Neuronal stem cell (in vitro differentiated cells): ENCODE measurements around the gene ANKRD44.
A peak's percentile ranks its signal among the peaks of the same experiment; 100 is the strongest.

Experiments used
- DNase-seq: peaks from one replicate; pipeline ENCODE4 v3.0.0-alpha.2; 2013; ENCODE audit warnings: low spot score
- H2AFZ ChIP-seq: one replicate; pipeline ENCODE4 v1.6.1; 2013; ENCODE audit warnings: mild to moderate bottlenecking, low read length, inconsistent platforms
- H2AK5ac ChIP-seq: 2 replicates; pipeline ENCODE4 v1.6.1; 2013; ENCODE audit warnings: low read depth, mild to moderate bottlenecking, inconsistent platforms, low read length, moderate library complexity, mixed read lengths
- H2BK120ac ChIP-seq: 2 replicates; pipeline ENCODE4 v1.6.1; 2013; ENCODE audit warnings: low read depth, mild to moderate bottlenecking, inconsistent platforms, low read length, moderate library complexity, mixed read lengths
- H2BK12ac ChIP-seq: one replicate; pipeline ENCODE4 v1.6.1; 2013; ENCODE audit warnings: low read length, inconsistent platforms
- H2BK15ac ChIP-seq: 2 replicates; pipeline ENCODE4 v1.6.1; 2013; ENCODE audit warnings: mild to moderate bottlenecking, low read length, inconsistent platforms, mixed read lengths
- H2BK5ac ChIP-seq: one replicate; pipeline ENCODE4 v1.6.1; 2013; ENCODE audit warnings: inconsistent platforms, mild to moderate bottlenecking, low read length, moderate library complexity
- H3K14ac ChIP-seq: one replicate; pipeline ENCODE4 v1.6.1; 2013; ENCODE audit warnings: low read length, inconsistent platforms
- H3K18ac ChIP-seq: 2 replicates; pipeline ENCODE4 v1.6.1; 2013; ENCODE audit warnings: low read length, inconsistent platforms
- H3K23ac ChIP-seq: 2 replicates; pipeline ENCODE4 v1.6.1; 2013; ENCODE audit warnings: low read depth, mild to moderate bottlenecking, mixed read lengths, low read length, inconsistent platforms; ENCODE audit not compliant: poor library complexity
- H3K27ac ChIP-seq: replicated peaks from 3 replicates; pipeline ENCODE4 v1.5.1; 2013; ENCODE audit warnings: low read length, inconsistent platforms
- H3K27me3 ChIP-seq, 3 experiments: 2 replicates each; pipeline ENCODE4 v1.6.1; 2013; ENCODE audit warnings: low read length in 3 of 3, mild to moderate bottlenecking in 2 of 3, inconsistent platforms in 1 of 3, low read depth in 1 of 3, mixed read lengths in 1 of 3, moderate library complexity in 1 of 3; ENCODE audit not compliant: control insufficient read depth in 3 of 3, insufficient read depth in 3 of 3
- H3K36me3 ChIP-seq, 2 donors: replicated peaks in 1 of 2; 2 replicates each; pipeline ENCODE4 v1.6.1; 2013; ENCODE audit warnings: low read length in 2 of 2; ENCODE audit not compliant: control insufficient read depth in 2 of 2, insufficient read depth in 2 of 2
- H3K4ac ChIP-seq: 2 replicates; pipeline ENCODE4 v1.6.1; 2013; ENCODE audit warnings: inconsistent platforms, mild to moderate bottlenecking, low read length, moderate library complexity
- H3K4me1 ChIP-seq, 2 donors: 1 replicate in 1 of 2; 2 replicates in 1 of 2; pipeline ENCODE4 v1.6.1; 2013; ENCODE audit warnings: low read length in 2 of 2, low read depth in 1 of 2; ENCODE audit not compliant: control insufficient read depth in 2 of 2, insufficient read depth in 1 of 2
- H3K4me2 ChIP-seq: one replicate; pipeline ENCODE4 v1.6.1; 2013; ENCODE audit warnings: mild to moderate bottlenecking, low read length, inconsistent platforms; ENCODE audit not compliant: insufficient read depth, poor library complexity, severe bottlenecking
- H3K4me3 ChIP-seq, 2 donors: 2 replicates each; pipeline ENCODE4 v1.5.1; 2013; ENCODE audit warnings: low read length in 2 of 2, mild to moderate bottlenecking in 2 of 2, inconsistent platforms in 1 of 2, moderate library complexity in 1 of 2
- H3K79me1 ChIP-seq: one replicate; pipeline ENCODE4 v1.6.1; 2013; ENCODE audit warnings: low read depth, mild to moderate bottlenecking, inconsistent platforms, low read length, moderate library complexity
- H3K9ac ChIP-seq: one replicate; pipeline ENCODE4 v1.6.1; 2013; ENCODE audit warnings: mild to moderate bottlenecking, low read depth, low read length, inconsistent platforms; ENCODE audit not compliant: poor library complexity
- H3K9me3 ChIP-seq, 2 donors: replicated peaks in 1 of 2; 2 replicates each; pipeline versions ENCODE3 to v1.6.1; 2013; ENCODE audit warnings: low read length in 2 of 2, mild to moderate bottlenecking in 2 of 2, inconsistent platforms in 1 of 2, low read depth in 1 of 2, mixed read lengths in 1 of 2, moderate library complexity in 1 of 2; ENCODE audit not compliant: control insufficient read depth in 2 of 2, insufficient read depth in 1 of 2
- H4K8ac ChIP-seq: one replicate; pipeline ENCODE4 v1.6.1; 2013; ENCODE audit warnings: low read depth, mild to moderate bottlenecking, inconsistent platforms, low read length, moderate library complexity
- H4K91ac ChIP-seq: one replicate; pipeline ENCODE4 v1.6.1; 2013; ENCODE audit warnings: low read length, low read depth, mild to moderate bottlenecking, inconsistent platforms; ENCODE audit not compliant: poor library complexity
- WGBS, 2 donors: extraction: QIAGEN DNeasy Blood & Tissue Kit; methylation state at CpG; one replicate each; pipeline ENCODE4 v1.1.7; 2013; ENCODE audit warnings: missing lambda C conversion rate in 2 of 2, mixed read lengths in 1 of 2; ENCODE audit not compliant: insufficient read length in 2 of 2, insufficient replicate concordance in 1 of 2; ENCODE audit errors: extremely low coverage in 2 of 2; 5-methylcytosine and 5-hydroxymethylcytosine counted together

The ANKRD44 gene

GRCh38 chr2:197284956-197285355 is 25.6 kb downstream of the ANKRD44 start:
- no peak overlapping the region for H2BK15ac ChIP-seq
- no peak overlapping the region for H3K18ac ChIP-seq
- no peak overlapping the region for H4K8ac ChIP-seq
- H3K9me3 ChIP-seq = no peaks in the 10 kb centered on the region
- H2AFZ ChIP-seq = no peak overlapping the region
- no peak for DNase-seq
- no peak overlapping the region for H3K4ac ChIP-seq
- H3K14ac ChIP-seq = no peak overlapping the region
- H3K27me3 ChIP-seq = no peaks in the 10 kb centered on the region
- no peak overlapping the region for H3K23ac ChIP-seq
- H3K4me1 ChIP-seq = peaks cover 0 to 1% of the 10 kb centered on the region in 2 donors
- no peak overlapping the region for H2BK12ac ChIP-seq
- H2BK5ac ChIP-seq = no peak overlapping the region
- no peak overlapping the region for H2BK120ac ChIP-seq
- no peak overlapping the region for H3K27ac ChIP-seq
- H2AK5ac ChIP-seq = no peak overlapping the region
- H3K4me2 ChIP-seq = no peak overlapping the region
- H3K9ac ChIP-seq = no peak overlapping the region
- H3K4me3 ChIP-seq = no peak overlapping the region
- H3K79me1 ChIP-seq = no peaks in the 10 kb centered on the region
- H3K36me3 ChIP-seq = no peaks in the 10 kb centered on the region
- no peak overlapping the region for H4K91ac ChIP-seq

GRCh38 chr2:197281421-197281820 is 29.2 kb downstream of the ANKRD44 start:
- Histone ChIP-seq H3K23ac (no peak overlapping the region), H3K36me3 (no peaks in the 10 kb centered on the region), H4K91ac (no peak overlapping the region), H2AK5ac (no peak overlapping the region), H3K4ac (no peak overlapping the region), H3K18ac (no peak overlapping the region), H2AFZ (no peak overlapping the region), H3K27me3 (no peaks in the 10 kb centered on the region), H3K9ac (no peak overlapping the region), H3K27ac (no peak overlapping the region), H2BK12ac (no peak overlapping the region), H3K9me3 (no peaks in the 10 kb centered on the region), H3K4me2 (no peak overlapping the region), H3K79me1 (no peaks in the 10 kb centered on the region), H3K4me3 (no peak overlapping the region), H3K14ac (no peak overlapping the region), H4K8ac (no peak overlapping the region), H2BK15ac (no peak overlapping the region), H3K4me1 (peaks cover 0 to 6% of the 10 kb centered on the region in 2 donors), H2BK5ac (no peak overlapping the region), H2BK120ac (no peak overlapping the region)
- DNase-seq = no peak
- WGBS, 2 donors = no CpG with 5 or more reads among the region's 2 CpGs

GRCh38 chr2:197280015-197280702 is 30.4 kb downstream of the ANKRD44 start:
- H4K91ac ChIP-seq = no peak overlapping the region
- peaks cover 0 to 6% of the 10 kb centered on the region in 2 donors for H3K4me1 ChIP-seq
- H3K23ac ChIP-seq = no peak overlapping the region
- H4K8ac ChIP-seq = no peak overlapping the region
- WGBS, 2 donors = no CpG with 5 or more reads among the region's 13 CpGs
- H3K14ac ChIP-seq = no peak overlapping the region
- H3K36me3 ChIP-seq = no peaks in the 10 kb centered on the region
- H3K27ac ChIP-seq = no peak overlapping the region
- no peak overlapping the region for H2BK120ac ChIP-seq
- no peaks in the 10 kb centered on the region for H3K27me3 ChIP-seq
- H3K18ac ChIP-seq = no peak overlapping the region
- H3K4ac ChIP-seq = no peak overlapping the region
- H3K79me1 ChIP-seq = no peaks in the 10 kb centered on the region
- H3K9me3 ChIP-seq = no peaks in the 10 kb centered on the region
- H2BK5ac ChIP-seq = no peak overlapping the region
- DNase-seq = no peak
- no peak overlapping the region for H3K4me2 ChIP-seq
- H2BK15ac ChIP-seq = no peak overlapping the region
- peak overlapping the region; percentile 62 for H2AFZ ChIP-seq
- H2AK5ac ChIP-seq = no peak overlapping the region
- H3K4me3 ChIP-seq = no peak overlapping the region
- H3K9ac ChIP-seq = no peak overlapping the region
- no peak overlapping the region for H2BK12ac ChIP-seq

GRCh38 chr2:197278799-197279763 is 31.5 kb downstream of the ANKRD44 start:
- Histone ChIP-seq H2BK15ac (no peak overlapping the region), H3K9me3 (no peaks in the 10 kb centered on the region), H3K27me3 (no peaks in the 10 kb centered on the region), H2BK5ac (no peak overlapping the region), H2AK5ac (no peak overlapping the region), H3K4me2 (no peak overlapping the region), H3K14ac (no peak overlapping the region), H3K4ac (no peak overlapping the region), H3K79me1 (no peaks in the 10 kb centered on the region), H4K8ac (no peak overlapping the region), H3K36me3 (no peaks in the 10 kb centered on the region), H3K9ac (no peak overlapping the region), H3K18ac (peak overlapping the region; percentile 66), H2BK12ac (no peak overlapping the region), H3K4me1 (peaks cover 0 to 6% of the 10 kb centered on the region in 2 donors), H3K4me3 (no peak overlapping the region), H3K27ac (no peak overlapping the region), H3K23ac (no peak overlapping the region), H2AFZ (peak overlapping the region; percentile 62), H2BK120ac (no peak overlapping the region), H4K91ac (no peak overlapping the region)
- no CpG with 5 or more reads among the region's 12 CpGs for WGBS, 2 donors
- no peak for DNase-seq
